GM18499 (cell line): ENCODE results near the gene JUP.
A peak's percentile ranks its signal among the peaks of the same experiment; 100 is the strongest.
"Not testable (repeated sequence)": the region's sequence is repeated elsewhere in the genome, so short reads cannot be mapped to it uniquely, and the experiment has no call there.

ENCODE experiments used
- ATAC-seq: cut with Tn5 transposase; IDR thresholded peaks from one replicate; pipeline ENCODE4 v1.9.1; 2021; ENCODE audit warnings: moderate number of reproducible peaks; ENCODE audit not compliant: insufficient read depth, unreplicated experiment

Gene JUP

GRCh38 chr17:41786227-41787020 lies at the start of gene JUP:
Gene JUP, minus strand, starts transcription at chr17:41786711. Its CDS starts 14,857 bp downstream, at chr17:41771854.
- ATAC-seq = peak; percentile 47

- no peak for ATAC-seq
These were observed 49.5 kb upstream of the JUP start, which contains the start of gene NT5C3B for GRCh38 chr17:41835800-41836549. Gene NT5C3B, minus strand, starts transcription at chr17:41836232. Its CDS starts 39 bp downstream, at chr17:41836193.

DNA sequence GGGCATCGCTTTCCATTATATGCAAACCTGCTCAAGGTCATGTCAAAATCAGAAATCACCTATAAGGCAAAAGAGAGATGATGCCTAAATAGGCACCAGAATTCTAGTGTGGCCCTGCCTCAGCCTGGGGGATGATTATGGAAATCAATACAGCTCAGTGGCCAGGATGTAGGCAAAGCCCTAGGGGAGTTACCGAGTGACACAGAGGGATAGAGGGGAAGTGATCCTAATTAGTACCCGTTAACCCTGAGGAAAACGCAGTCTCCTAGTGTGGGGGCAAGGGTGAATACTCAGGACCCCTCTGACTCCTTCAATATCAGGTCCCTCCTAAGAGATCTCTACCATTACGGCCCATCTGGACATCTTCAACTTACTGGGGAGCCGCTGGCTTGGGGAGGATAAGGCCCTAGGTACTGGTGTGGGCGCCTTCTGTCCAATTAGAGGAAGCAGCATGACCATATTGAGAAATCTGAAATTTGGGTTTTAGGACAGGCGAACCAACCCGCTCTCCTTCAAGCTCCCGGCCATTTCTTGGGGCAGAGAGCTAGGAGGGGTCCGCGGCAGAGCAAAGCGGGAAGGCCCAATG lies 48.8 kb upstream of the JUP start:
- ATAC-seq = no peak

- ATAC-seq = not testable (repeated sequence)
These were observed 43.5 kb upstream of the JUP start for GRCh38 chr17:41829961-41830360.

GRCh38 chr17:41825175-41825845 lies 38.8 kb upstream of the JUP start:
- ATAC-seq = no peak

- ATAC-seq = no peak
These were observed 37.6 kb upstream of the JUP start for GRCh38 chr17:41824086-41824485.

- no peak for ATAC-seq
These were observed 37.1 kb upstream of the JUP start for GRCh38 chr17:41823580-41823979.

GRCh38 chr17:41823141-41823524 lies 36.6 kb upstream of the JUP start:
- ATAC-seq = no peak

DNA sequence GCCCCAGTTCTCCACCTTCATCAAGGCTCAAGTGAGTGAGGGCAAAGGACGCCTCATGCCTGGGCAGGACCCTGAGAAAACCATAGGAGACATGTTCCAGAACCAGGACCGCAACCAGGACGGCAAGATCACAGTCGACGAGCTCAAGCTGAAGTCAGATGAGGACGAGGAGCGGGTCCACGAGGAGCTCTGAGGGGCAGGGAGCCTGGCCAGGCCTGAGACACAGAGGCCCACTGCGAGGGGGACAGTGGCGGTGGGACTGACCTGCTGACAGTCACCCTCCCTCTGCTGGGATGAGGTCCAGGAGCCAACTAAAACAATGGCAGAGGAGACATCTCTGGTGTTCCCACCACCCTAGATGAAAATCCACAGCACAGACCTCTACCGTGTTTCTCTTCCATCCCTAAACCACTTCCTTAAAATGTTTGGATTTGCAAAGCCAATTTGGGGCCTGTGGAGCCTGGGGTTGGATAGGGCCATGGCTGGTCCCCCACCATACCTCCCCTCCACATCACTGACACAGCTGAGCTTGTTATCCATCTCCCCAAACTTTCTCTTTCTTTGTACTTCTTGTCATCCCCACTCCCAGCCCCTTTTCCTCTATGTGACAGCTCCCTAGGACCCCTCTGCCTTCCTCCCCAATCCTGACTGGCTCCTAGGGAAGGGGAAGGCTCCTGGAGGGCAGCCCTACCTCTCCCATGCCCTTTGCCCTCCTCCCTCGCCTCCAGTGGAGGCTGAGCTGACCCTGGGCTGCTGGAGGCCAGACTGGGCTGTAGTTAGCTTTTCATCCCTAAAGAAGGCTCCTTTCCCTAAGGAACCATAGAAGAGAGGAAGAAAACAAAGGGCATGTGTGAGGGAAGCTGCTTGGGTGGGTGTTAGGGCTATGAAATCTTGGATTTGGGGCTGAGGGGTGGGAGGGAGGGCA lies 36.0 kb upstream of the JUP start:
- no peak for ATAC-seq

- no peak for ATAC-seq
These were observed 35.3 kb upstream of the JUP start for GRCh38 chr17:41821776-41822175.

GRCh38 chr17:41818024-41818423 lies 31.5 kb upstream of the JUP start:
- no peak for ATAC-seq

DNA sequence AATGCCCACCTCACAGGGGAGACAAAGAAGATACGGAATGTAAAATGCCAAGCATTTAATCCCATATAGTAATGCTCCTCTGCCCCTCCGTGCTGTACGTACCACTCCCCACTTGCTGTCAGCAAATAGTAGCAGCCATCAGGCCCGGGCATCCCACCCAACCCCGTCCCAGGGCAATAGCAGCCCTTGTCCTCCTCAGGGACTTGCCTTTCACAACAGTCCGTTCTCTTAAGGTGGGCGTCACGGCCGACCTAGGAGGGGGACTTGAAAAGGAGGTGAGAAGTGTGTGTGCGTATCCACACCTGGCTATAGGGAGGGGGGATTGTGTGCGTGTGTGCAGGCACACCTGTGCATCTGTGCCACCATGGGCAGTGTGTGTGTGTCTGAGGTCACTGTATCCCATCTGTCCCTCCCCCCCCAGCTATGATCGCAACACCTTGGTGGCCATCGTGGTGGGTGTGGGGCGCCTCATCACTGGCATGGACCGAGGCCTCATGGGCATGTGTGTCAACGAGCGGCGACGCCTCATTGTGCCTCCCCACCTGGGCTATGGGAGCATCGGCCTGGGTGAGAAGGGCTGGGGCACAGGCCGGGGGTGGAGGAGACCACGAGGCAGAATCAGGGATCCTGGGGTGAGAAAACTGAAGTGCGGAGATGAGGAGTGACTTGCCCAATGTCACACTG lies 30.3 kb upstream of the JUP start:
- no peak for ATAC-seq

- no peak for ATAC-seq
These were observed 27.7 kb upstream of the JUP start for GRCh38 chr17:41814195-41814594.

GRCh38 chr17:41813699-41814124 lies 27.2 kb upstream of the JUP start:
- ATAC-seq = no peak

DNA sequence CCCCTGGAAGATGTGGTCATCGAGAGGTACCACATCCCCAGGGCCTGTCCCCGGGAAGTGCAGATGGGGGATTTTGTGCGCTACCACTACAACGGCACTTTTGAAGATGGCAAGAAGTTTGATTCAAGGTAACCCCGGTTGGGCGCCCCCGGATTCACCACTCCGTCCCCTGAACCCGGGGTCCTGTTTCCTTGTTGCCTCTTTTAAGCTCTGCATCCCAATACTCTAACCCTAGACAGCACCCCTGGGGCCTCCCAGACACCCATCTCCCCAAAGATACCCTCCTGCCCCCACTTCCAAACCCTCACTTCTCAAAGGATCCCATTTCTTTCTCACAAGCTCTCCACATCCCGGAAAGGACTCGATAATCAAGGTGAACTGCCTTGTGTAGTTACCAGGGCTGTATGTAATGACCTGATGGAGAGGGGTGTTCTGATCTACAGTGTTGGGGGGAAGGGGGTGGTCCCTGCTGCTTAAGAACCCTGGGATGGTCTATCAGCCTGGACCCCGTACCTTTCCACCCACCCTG lies 26.7 kb upstream of the JUP start:
- no peak for ATAC-seq

- no peak for ATAC-seq
These were observed 26.1 kb upstream of the JUP start, which contains the start of gene FKBP10 for GRCh38 chr17:41812381-41813151. Gene FKBP10, plus strand, starts transcription at chr17:41813004. Its CDS starts 31 bp downstream, at chr17:41813035.

DNA sequence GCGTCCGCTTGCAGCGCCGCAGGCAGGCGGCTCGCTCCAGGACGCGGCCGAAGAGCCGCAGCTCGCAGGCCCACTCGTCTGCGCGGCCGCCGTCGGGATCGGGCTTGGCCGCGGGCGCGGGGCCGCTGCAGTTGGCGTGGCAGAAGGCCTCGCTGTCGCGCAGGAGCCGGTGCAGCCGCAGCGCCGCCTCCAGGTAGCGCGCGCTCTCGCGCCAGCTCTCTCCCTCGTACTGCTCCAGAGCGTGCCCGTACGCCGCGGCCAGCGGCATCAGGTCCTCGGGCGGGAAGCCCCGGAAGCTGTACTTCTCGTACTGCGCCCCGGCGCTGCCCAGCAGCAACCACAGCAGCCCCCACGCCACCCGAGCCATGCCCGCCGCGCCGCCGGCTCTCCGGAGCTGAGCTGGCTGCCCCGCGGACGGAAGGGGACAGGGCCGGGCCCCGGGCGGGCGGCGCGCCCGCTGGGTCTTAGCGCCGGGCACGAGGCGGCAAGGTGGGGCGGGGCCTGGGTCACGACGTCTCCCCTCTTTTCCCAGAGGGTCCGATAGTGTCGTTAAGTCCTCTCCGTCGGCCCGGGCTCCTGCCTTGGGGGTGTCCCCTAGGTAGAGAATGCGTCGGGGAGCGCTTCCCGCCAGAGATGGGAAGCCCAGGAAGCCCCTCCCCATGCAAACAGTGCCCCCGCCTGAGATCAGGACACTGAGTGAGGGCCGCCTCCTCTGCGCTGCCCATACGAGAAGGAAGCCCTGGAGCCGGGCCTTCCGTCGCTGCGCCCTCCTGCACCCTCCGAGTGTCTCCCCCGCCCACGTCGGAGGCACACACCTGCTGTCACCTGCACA lies 25.3 kb upstream of the JUP start, which contains the start of gene P3H4:
Gene P3H4, minus strand, starts transcription at position 401 of the 832 bp plus-strand sequence. Its CDS starts 34 bp downstream, at position 367.
- no peak for ATAC-seq
